GM18519 (cell line): ENCODE measurements around the gene BCR.

Source experiments
- ATAC-seq: cut with Tn5 transposase; IDR thresholded peaks from one replicate; pipeline ENCODE4 v1.9.1; 2021; ENCODE audit warnings: mild to moderate bottlenecking, moderate library complexity; ENCODE audit not compliant: unreplicated experiment, low FRiP score

BCR gene

GRCh38 chr22:23214398-23214797, 34.1 kb downstream of the BCR start:
- ATAC-seq: no peak

DNA sequence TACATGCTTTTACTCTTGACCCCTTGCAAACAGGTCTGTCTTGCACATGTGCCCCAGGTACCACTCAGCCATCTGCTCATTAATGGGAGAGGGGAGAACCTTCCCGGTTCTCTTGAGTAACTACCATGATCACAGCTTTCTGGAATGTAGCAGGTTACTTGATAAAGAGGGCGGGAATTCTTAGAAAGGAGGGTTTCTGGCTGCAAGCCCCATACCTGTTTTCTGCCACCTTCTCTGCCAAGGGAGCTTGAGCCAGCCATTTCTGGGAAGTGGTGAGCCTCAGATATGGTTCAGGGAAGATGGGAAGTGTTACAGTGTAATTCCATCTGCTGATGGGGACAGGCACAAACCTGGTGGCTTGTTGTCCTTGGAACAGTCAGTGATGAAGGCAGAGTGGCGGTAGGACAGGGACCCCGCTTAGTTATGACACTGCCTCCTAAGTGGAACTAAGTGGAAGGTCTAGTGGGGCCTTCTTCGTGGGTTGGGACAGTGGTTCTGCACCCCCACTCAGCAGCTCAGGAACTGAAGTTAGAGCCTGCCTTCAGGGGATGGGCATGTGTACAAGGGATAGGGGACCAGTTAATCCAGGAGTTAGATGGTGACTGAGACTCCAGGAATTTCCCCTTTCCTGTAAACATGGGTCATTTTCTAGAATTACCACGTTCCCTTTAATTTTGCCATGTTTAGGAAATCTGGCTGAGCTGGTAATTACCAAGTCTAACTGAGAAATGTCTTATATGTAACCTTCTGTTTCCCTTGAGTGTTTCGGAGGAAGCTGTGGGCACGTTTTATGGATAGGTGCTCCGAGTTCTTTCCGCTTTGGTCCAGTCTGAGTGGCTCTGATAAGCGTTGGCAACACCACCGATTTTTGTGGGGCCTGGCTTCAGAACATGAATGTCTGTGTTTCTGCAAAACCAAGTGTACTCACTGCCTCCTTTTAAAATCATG, 35.3 kb downstream of the BCR start:
- ATAC-seq: no peak

GRCh38 chr22:23216461-23217170, 36.3 kb downstream of the BCR start:
- no peak for ATAC-seq

GRCh38 chr22:23217171-23218052, 37.1 kb downstream of the BCR start:
- ATAC-seq: no peak

GRCh38 chr22:23218053-23218866, 38.0 kb downstream of the BCR start:
- ATAC-seq: no peak

GRCh38 chr22:23218867-23219251, 38.5 kb downstream of the BCR start:
- ATAC-seq: no peak

DNA sequence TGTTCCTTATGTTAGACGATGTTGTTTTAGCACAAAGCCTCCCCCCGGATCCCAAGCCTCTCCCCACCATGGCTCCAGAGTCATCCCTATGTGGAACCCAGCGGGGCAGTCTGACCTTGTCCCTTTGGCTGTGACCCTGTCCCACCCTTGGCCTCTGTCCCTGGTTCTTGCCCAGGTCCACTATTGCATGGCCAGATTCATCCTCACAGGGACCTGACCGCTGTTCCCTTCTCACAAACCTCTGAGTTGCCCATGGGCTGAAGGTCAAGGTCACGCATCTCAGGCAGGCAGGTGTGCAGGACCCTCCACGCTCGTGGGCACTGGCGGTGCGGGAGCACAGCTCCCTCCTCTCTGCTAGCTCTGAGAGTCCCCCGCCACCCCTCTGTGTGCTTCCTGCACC, 39.0 kb downstream of the BCR start:
- ATAC-seq: no peak

GRCh38 chr22:23219822-23220484, 39.6 kb downstream of the BCR start:
- no peak for ATAC-seq

DNA sequence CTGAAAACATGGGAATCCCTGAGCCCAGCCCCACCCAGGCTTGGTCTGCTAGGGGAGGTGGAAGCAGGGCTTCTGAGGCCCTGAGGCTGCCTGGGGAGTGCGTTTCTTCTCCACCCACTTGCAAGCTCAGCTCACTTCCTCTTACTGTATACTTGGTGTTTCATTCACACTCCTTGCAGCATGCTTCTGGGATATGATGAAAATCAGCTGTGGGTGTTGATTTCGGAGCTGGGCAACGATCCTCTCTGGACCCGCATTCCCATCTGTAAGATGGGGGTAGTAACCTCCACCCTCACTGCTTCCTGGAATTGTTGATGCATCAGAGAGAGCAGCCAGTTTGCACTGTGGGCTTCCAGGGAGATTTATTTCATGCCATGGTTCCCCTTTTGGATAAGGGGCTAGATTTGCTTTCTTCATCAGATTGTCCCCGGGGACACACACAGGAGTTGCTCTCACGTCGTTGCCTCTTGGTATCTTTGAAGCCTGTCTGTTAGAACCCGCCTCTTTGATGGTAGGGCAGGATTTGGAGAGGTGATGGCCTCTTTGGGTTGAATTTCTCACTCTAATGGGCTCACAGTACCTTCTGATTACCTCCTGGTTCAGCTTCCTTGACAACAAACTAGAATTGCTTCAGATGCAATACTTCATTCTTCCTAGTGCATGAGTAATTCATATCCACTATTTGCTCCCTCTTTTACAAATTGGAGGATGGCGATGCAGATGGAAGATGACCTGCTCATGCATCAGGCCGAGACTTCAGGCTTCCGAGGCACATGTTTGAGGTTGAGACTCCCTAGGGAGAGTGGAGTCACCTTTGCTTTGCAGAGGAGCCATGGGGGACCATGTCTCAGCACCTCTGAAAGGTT, 40.4 kb downstream of the BCR start:
- no peak for ATAC-seq

- no peak for ATAC-seq
These were observed 41.1 kb downstream of the BCR start for GRCh38 chr22:23221351-23221804.

DNA sequence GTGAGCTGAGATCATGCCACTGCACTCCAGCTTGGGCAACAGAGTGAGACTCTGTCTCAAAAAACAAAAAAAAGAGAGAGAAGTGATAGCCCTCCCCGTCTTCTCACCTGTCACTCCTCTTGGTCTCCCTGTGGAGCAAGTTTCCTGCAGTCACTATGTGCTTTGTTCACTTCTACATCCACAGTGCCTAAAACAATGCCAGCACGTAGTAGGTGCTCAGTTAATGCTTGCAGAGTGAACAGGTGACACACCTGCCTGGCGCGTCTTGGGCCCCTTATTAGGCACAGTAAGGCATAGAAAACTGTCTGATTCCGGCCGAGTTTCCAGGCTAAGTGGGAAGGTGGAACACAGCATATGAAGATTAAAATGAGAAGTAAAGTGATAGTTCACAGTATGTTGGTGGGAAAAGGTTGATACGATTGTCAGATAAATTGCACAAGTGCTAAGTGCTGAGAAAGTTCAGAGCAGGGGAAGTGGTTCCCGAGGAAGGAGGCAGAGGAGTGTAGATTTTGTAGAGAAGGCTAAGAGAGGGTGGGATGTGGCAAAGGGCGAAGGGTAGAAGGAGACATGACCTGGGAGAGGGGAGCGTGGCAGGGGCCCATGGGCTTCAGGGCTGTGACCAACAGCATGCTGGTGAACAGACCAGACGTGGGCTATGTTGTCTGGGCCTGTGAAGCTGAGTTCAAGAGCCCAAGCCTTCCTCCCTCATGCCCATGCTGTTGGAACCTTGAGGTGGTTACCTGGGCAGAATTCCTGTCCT, 41.9 kb downstream of the BCR start:
- ATAC-seq: no peak

- no peak for ATAC-seq
These were observed 42.7 kb downstream of the BCR start for GRCh38 chr22:23222793-23223568.

GRCh38 chr22:23223569-23224317, 43.4 kb downstream of the BCR start:
- ATAC-seq: no peak

- ATAC-seq: no peak
These were observed 44.5 kb downstream of the BCR start for GRCh38 chr22:23224846-23225245.

DNA sequence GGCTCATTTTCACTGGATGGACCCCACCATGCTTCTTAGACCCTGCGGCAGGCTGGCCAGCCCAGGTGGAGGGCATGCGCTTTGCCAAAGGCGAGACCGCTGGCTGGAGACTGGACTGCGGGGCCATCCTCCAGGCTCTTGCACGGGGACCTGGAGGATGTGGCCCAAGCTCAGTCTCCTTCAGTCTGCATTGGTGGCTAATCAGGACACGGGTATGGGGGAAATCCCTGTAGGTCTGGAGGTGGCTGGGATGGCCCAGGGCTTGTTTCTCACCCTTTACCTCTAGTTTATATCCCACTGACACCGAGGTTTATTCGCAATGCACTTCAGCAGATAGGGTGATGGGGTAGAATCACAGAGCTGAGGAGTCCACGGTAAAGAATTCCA, 45.0 kb downstream of the BCR start:
- no peak for ATAC-seq
